ENCODE measurements around the gene RAB17.

The RAB17 gene

GRCh38 chr2:237576974-237577373 lies 13.6 kb downstream of the RAB17 start:
- no peaks in the 10 kb centered on the region for H3K9me3 ChIP-seq (ENCODE audit: insufficient read depth, low read depth, low read length)
- H4K20me1 ChIP-seq (ENCODE audit: insufficient read depth, low read length, poor library complexity, severe bottlenecking): no peaks in the 10 kb centered on the region
- no peaks in the 10 kb centered on the region for H3K36me3 ChIP-seq (ENCODE audit: insufficient read depth, low read length)
- no peak overlapping the region for H2AFZ ChIP-seq (ENCODE audit: low read length)
- no peaks in the 10 kb centered on the region for H3K27me3 ChIP-seq (ENCODE audit: insufficient read depth, low read length, poor library complexity, severe bottlenecking)
- no peak overlapping the region for H3K4me3 ChIP-seq (ENCODE audit: low read length, poor library complexity, severe bottlenecking)
- H3K9ac ChIP-seq (ENCODE audit: low read depth, low read length, poor library complexity, severe bottlenecking): no peak overlapping the region
- no peaks in the 10 kb centered on the region for H3K4me1 ChIP-seq (ENCODE audit: insufficient read depth, low read length, poor library complexity, severe bottlenecking)
- no peaks in the 10 kb centered on the region for H3K9me2 ChIP-seq (replicated peaks; ENCODE audit: low read depth, low read length)
- H3F3A ChIP-seq (ENCODE audit: low read depth): no peaks in the 10 kb centered on the region
- TF ChIP-seq CTCF (conservative IDR thresholded peaks at IDR 0.05; ENCODE audit: low read length) (no peak), EZH2phosphoT487 (IDR thresholded peaks at IDR 0.05; ENCODE audit: borderline replicate concordance) (no peak)
- no peak overlapping the region for H3K4me2 ChIP-seq (ENCODE audit: low read depth, low read length, poor library complexity, severe bottlenecking)
- no peaks in the 10 kb centered on the region for H3K79me2 ChIP-seq (ENCODE audit: insufficient read depth, low read length)

GRCh38 chr2:237575869-237576862 lies 14.4 kb downstream of the RAB17 start:
- no peaks in the 10 kb centered on the region for H3K27me3 ChIP-seq (ENCODE audit: insufficient read depth, low read length, poor library complexity, severe bottlenecking)

More at GRCh38 chr2:237575869-237576862, 14.4 kb downstream of the RAB17 start:
- Histone ChIP-seq H3K79me2 (ENCODE audit: insufficient read depth, low read length) (no peaks in the 10 kb centered on the region), H4K20me1 (ENCODE audit: insufficient read depth, low read length, poor library complexity, severe bottlenecking) (no peaks in the 10 kb centered on the region), H3K4me3 (ENCODE audit: low read length, poor library complexity, severe bottlenecking) (no peak overlapping the region), H3K4me1 (ENCODE audit: insufficient read depth, low read length, poor library complexity, severe bottlenecking) (no peaks in the 10 kb centered on the region), H3K9me3 (ENCODE audit: insufficient read depth, low read depth, low read length) (no peaks in the 10 kb centered on the region), H3K36me3 (ENCODE audit: insufficient read depth, low read length) (no peaks in the 10 kb centered on the region), H3K9ac (ENCODE audit: low read depth, low read length, poor library complexity, severe bottlenecking) (no peak overlapping the region), H3K4me2 (ENCODE audit: low read depth, low read length, poor library complexity, severe bottlenecking) (no peak overlapping the region), H3F3A (ENCODE audit: low read depth) (no peaks in the 10 kb centered on the region), H2AFZ (ENCODE audit: low read length) (no peak overlapping the region), H3K9me2 (replicated peaks; ENCODE audit: low read depth, low read length) (no peaks in the 10 kb centered on the region)
- TF ChIP-seq EZH2phosphoT487 (IDR thresholded peaks at IDR 0.05; ENCODE audit: borderline replicate concordance) (no peak), CTCF (conservative IDR thresholded peaks at IDR 0.05; ENCODE audit: low read length) (no peak)
